ENCODE measurements around the gene KCNIP1.

- TF ChIP-seq POLR2A (IDR thresholded peaks at IDR 0.05) (no peak), CTCF (IDR thresholded peaks at IDR 0.05) (no peak), EP300 (IDR thresholded peaks at IDR 0.05) (no peak)
Measured at GRCh38 chr5:170496662-170497028, 7.2 kb upstream of the KCNIP1 start.

All from tibial nerve (tissue), 4 donors.